HepG2 (cell line): Measurements from ENCODE around the gene LTBR. TPM values are rescaled to one million over a fixed set of nuclear protein-coding genes. Genes with fewer than 3 reads are reported as not detected.

ENCODE experiments used
- ATF5 ChIP-seq: sonication (generic); formaldehyde crosslinking; IDR thresholded peaks from 2 replicates; pipeline ENCODE4 v1.4.0; 2020; ENCODE audit warnings: mild to moderate bottlenecking, low read depth, missing genetic modification reagents
- CREB3 ChIP-seq: sonication (generic); formaldehyde crosslinking; IDR thresholded peaks from 2 replicates; pipeline ENCODE4 v1.5.0; 2020; ENCODE audit warnings: missing genetic modification reagents
- FOXA3 ChIP-seq: IDR thresholded peaks from 2 replicates; pipeline ENCODE4 v1.6.1; 2016; ENCODE audit warnings: missing genetic modification reagents, missing compliant biosample characterization
- HMG20A ChIP-seq: IDR thresholded peaks from 2 replicates; pipeline ENCODE4 v1.6.1; 2016; ENCODE audit warnings: borderline replicate concordance
- HOXA3 ChIP-seq: sonication (generic); formaldehyde crosslinking; IDR thresholded peaks from 2 replicates; pipeline ENCODE4 v1.5.0; 2020; ENCODE audit warnings: missing genetic modification reagents
- KLF12 ChIP-seq: sonication (generic); formaldehyde crosslinking; IDR thresholded peaks from 2 replicates; pipeline ENCODE4 v1.4.0; 2020; ENCODE audit warnings: missing genetic modification reagents, borderline replicate concordance
- NFE2 ChIP-seq: sonication (generic); formaldehyde crosslinking; IDR thresholded peaks from 2 replicates; pipeline ENCODE4 v1.4.0; 2020; ENCODE audit warnings: missing genetic modification reagents
- PAF1 ChIP-seq: IDR thresholded peaks from 2 replicates; pipeline ENCODE4 v1.6.1; 2016; ENCODE audit warnings: missing genetic modification reagents, missing compliant biosample characterization
- POLR2AphosphoS2 ChIP-seq: IDR thresholded peaks from 2 replicates; pipeline ENCODE4 v1.6.1; 2011; ENCODE audit warnings: low read depth, low read length, improper control_type of control experiment
- RELA ChIP-seq: sonication (generic); formaldehyde crosslinking; IDR thresholded peaks from 2 replicates; pipeline ENCODE4 v1.4.0; 2020; ENCODE audit warnings: missing genetic modification reagents
- SKIL ChIP-seq: sonication (generic); formaldehyde crosslinking; IDR thresholded peaks from 2 replicates; pipeline ENCODE4 v1.8.0; 2022; ENCODE audit warnings: missing genetic modification reagents, mild to moderate bottlenecking, moderate library complexity, borderline replicate concordance
- SMYD3 ChIP-seq: sonication (generic); formaldehyde crosslinking; IDR thresholded peaks from 2 replicates; pipeline ENCODE4 v1.8.1; 2023; ENCODE audit warnings: mild to moderate bottlenecking, missing genetic modification reagents
- ZBTB44 ChIP-seq: sonication (generic); formaldehyde crosslinking; IDR thresholded peaks from 2 replicates; pipeline ENCODE4 v1.4.0; 2020; ENCODE audit warnings: missing genetic modification reagents
- ZNF546 ChIP-seq: sonication (generic); formaldehyde crosslinking; conservative IDR thresholded peaks from 2 replicates; pipeline ENCODE4 v1.8.1; 2023; ENCODE audit warnings: mild to moderate bottlenecking, missing genetic modification reagents
- ZNF704 ChIP-seq: sonication (generic); formaldehyde crosslinking; IDR thresholded peaks from 2 replicates; pipeline ENCODE4 v1.8.1; 2023; ENCODE audit warnings: mild to moderate bottlenecking, inconsistent platforms, moderate library complexity, missing genetic modification reagents, borderline replicate concordance
- ZNF766 ChIP-seq: sonication (generic); formaldehyde crosslinking; IDR thresholded peaks from 2 replicates; pipeline ENCODE4 v1.5.0; 2020; ENCODE audit warnings: missing genetic modification reagents, borderline replicate concordance
- ZNF770 ChIP-seq: sonication (generic); formaldehyde crosslinking; IDR thresholded peaks from 2 replicates; pipeline ENCODE4 v1.5.0; 2020; ENCODE audit warnings: mild to moderate bottlenecking, missing genetic modification reagents
- polyA plus RNA-seq, 8 experiments: library from polyadenylated mRNA; depleted of rRNA in 3 of 8; stranded (reverse) in 7 of 8; unstranded in 1 of 8; fragments of >200 nt; fragmentation: Illumina TruSeq in 4 of 8; extraction: Trizol in 4 of 8; gene quantifications; 2 replicates each; pipeline versions ENCODE4 v1.2.1 to v1.2.3, GENCODE V29; 2011 to 2016; ENCODE audit warnings: low read depth in 4 of 8, missing spikeins in 1 of 8, mixed read lengths in 1 of 8; ENCODE audit not compliant: insufficient read depth in 1 of 8
- total RNA-seq, 5 experiments: library from RNA; depleted of rRNA; stranded (reverse); fragments of >200 nt; fragmentation: Illumina TruSeq; extraction: Trizol; gene quantifications; 2 replicates each; pipeline ENCODE4 v1.2.3, GENCODE V29; 2016; ENCODE audit warnings: low read depth in 1 of 5

Gene LTBR
- total and polyA plus RNA-seq, 2 of the 13 experiments (the other 11 are each of a cell fraction or from before 2014, with no cell fraction given): 31.4 to 34.8 TPM

- TF ChIP-seq ZBTB44 (CRISPR knock-in tag) (no peak), ZNF704 (peak; percentile 75; the same call in 1 of the 2 replicates), FOXA3 (CRISPR knock-in tag) (peak; percentile 75), PAF1 (CRISPR knock-in tag) (no peak), KLF12 (CRISPR knock-in tag) (peak; percentile 73; the same call in 1 of the 2 replicates), SKIL (CRISPR knock-in tag) (peak; percentile 88), HOXA3 (CRISPR knock-in tag) (peak; percentile 59; the same call in 1 of the 2 replicates), SMYD3 (CRISPR knock-in tag) (no peak), RELA (CRISPR knock-in tag) (peak; percentile 26; the same call in 1 of the 2 replicates), POLR2AphosphoS2 (no peak), CREB3 (CRISPR knock-in tag) (0 out of 2 replicates have a peak, but pooled peaks have one; percentile 32), ZNF770 (CRISPR knock-in tag) (peak; percentile 68), ZNF766 (peak; percentile 71; the same call in 1 of the 2 replicates), ZNF546 (CRISPR knock-in tag) (peak; percentile 70), NFE2 (CRISPR knock-in tag) (no peak), ATF5 (CRISPR knock-in tag) (0 out of 2 replicates have a peak, but pooled peaks have one; percentile 63), HMG20A (CRISPR knock-in tag) (peak; percentile 55; the same call in 1 of the 2 replicates)
These were observed 20.5 kb upstream of the LTBR start (continued) for GRCh38 chr12:6363330-6364043.
